SK-N-SH treated with all-trans-retinoic acid at 6 μM for 48 hours (cell line): ENCODE measurements around the gene STAMBPL1.

Experiments
- ATAC-seq: fragments of 200-7000 bp; cut with Tn5 transposase; 3 replicates; pipeline ENCODE4 v1.9.1; 2020; ENCODE audit warnings: mild to moderate bottlenecking, moderate library complexity
- ARNTL ChIP-seq: fragments of 450-650 bp; formaldehyde crosslinking; IDR thresholded peaks from 2 replicates; pipeline ENCODE4 v1.5.0; 2020; ENCODE audit warnings: low read depth, mild to moderate bottlenecking, moderate library complexity, borderline replicate concordance
- BACH2 ChIP-seq: fragments of 250-450 bp; sonication (Bioruptor Pico); IDR thresholded peaks from 2 replicates; pipeline ENCODE4 v1.9.0; 2021; ENCODE audit warnings: mild to moderate bottlenecking, borderline replicate concordance
- CSDC2 ChIP-seq: fragments of 250-450 bp; sonication (Bioruptor Pico); IDR thresholded peaks from 2 replicates; pipeline ENCODE4 v1.5.0; 2020; ENCODE audit warnings: mild to moderate bottlenecking, moderate library complexity
- CSRNP3 ChIP-seq: fragments of 250-450 bp; sonication (Bioruptor Pico); IDR thresholded peaks from 2 replicates; pipeline ENCODE4 v1.5.1; 2021; ENCODE audit warnings: mild to moderate bottlenecking, moderate library complexity
- ESRRG ChIP-seq: fragments of 250-450 bp; sonication (Bioruptor Pico); IDR thresholded peaks from 2 replicates; pipeline ENCODE4 v1.6.1; 2021; ENCODE audit warnings: mild to moderate bottlenecking
- GLIS3 ChIP-seq: fragments of 250-450 bp; sonication (Bioruptor Pico); IDR thresholded peaks from 2 replicates; pipeline ENCODE4 v1.5.0; 2020; ENCODE audit warnings: mild to moderate bottlenecking, moderate library complexity
- ISL1 ChIP-seq: fragments of 250-450 bp; sonication (Bioruptor Pico); IDR thresholded peaks from 2 replicates; pipeline ENCODE4 v2.1.2; 2022; ENCODE audit warnings: mild to moderate bottlenecking, moderate library complexity
- OSR1 ChIP-seq: fragments of 250-450 bp; sonication (Bioruptor Pico); IDR thresholded peaks from 2 replicates; pipeline ENCODE4 v1.8.0; 2022; ENCODE audit warnings: moderate library complexity, mild to moderate bottlenecking, inconsistent platforms
- PATZ1 ChIP-seq: fragments of 250-450 bp; sonication (Bioruptor Pico); IDR thresholded peaks from 2 replicates; pipeline ENCODE4 v1.8.0; 2020; ENCODE audit warnings: mild to moderate bottlenecking, moderate library complexity, borderline replicate concordance
- POU6F1 ChIP-seq: fragments of 250-450 bp; sonication (Bioruptor Pico); IDR thresholded peaks from 2 replicates; pipeline ENCODE4 v1.8.0; 2021; ENCODE audit warnings: low read depth, mild to moderate bottlenecking, moderate library complexity, borderline replicate concordance
- PPARA ChIP-seq: fragments of 250-450 bp; sonication (Bioruptor Pico); IDR thresholded peaks from 2 replicates; pipeline ENCODE4 v1.5.0; 2020; ENCODE audit warnings: mild to moderate bottlenecking, borderline replicate concordance
- RARB ChIP-seq: fragments of 250-450 bp; sonication (Bioruptor Pico); IDR thresholded peaks from 2 replicates; pipeline ENCODE4 v1.8.0; 2021; ENCODE audit warnings: mild to moderate bottlenecking, moderate library complexity
- SNAI2 ChIP-seq: fragments of 250-450 bp; sonication (Bioruptor Pico); IDR thresholded peaks from 2 replicates; pipeline ENCODE4 v1.5.0; 2020; ENCODE audit warnings: mild to moderate bottlenecking, moderate library complexity
- TCF4 ChIP-seq: fragments of 250-450 bp; sonication (Bioruptor Pico); IDR thresholded peaks from 2 replicates; pipeline ENCODE4 v1.8.0; 2021; ENCODE audit warnings: mild to moderate bottlenecking, moderate library complexity, borderline replicate concordance
- TOX ChIP-seq: fragments of 250-450 bp; sonication (Bioruptor Pico); IDR thresholded peaks from 2 replicates; pipeline ENCODE4 v1.8.0; 2021; ENCODE audit warnings: mild to moderate bottlenecking, moderate library complexity, borderline replicate concordance
- TSHZ2 ChIP-seq: fragments of 250-450 bp; sonication (Bioruptor Pico); IDR thresholded peaks from 2 replicates; pipeline ENCODE4 v1.5.0; 2020; ENCODE audit warnings: mild to moderate bottlenecking, moderate library complexity
- ZC3H10 ChIP-seq: fragments of 250-450 bp; sonication (Bioruptor Pico); IDR thresholded peaks from 2 replicates; pipeline ENCODE4 v1.5.1; 2021; ENCODE audit warnings: mild to moderate bottlenecking, moderate library complexity
- ZFP3 ChIP-seq: fragments of 250-450 bp; sonication (Bioruptor Pico); IDR thresholded peaks from 2 replicates; pipeline ENCODE4 v1.5.0; 2020; ENCODE audit warnings: mild to moderate bottlenecking, moderate library complexity
- ZFP30 ChIP-seq: fragments of 450-650 bp; formaldehyde crosslinking; IDR thresholded peaks from 2 replicates; pipeline ENCODE4 v1.5.0; 2022; ENCODE audit warnings: mild to moderate bottlenecking, moderate library complexity
- ZNF565 ChIP-seq: fragments of 450-650 bp; formaldehyde crosslinking; conservative IDR thresholded peaks from 2 replicates; pipeline ENCODE4 v1.5.0; 2020; ENCODE audit warnings: low read depth, mild to moderate bottlenecking, moderate library complexity
- ZNF70 ChIP-seq: fragments of 450-650 bp; formaldehyde crosslinking; IDR thresholded peaks from 2 replicates; pipeline ENCODE4 v1.5.0; 2020; ENCODE audit warnings: mild to moderate bottlenecking, moderate library complexity
- ZNF8 ChIP-seq: fragments of 450-650 bp; formaldehyde crosslinking; IDR thresholded peaks from 2 replicates; pipeline ENCODE4 v1.5.0; 2020; ENCODE audit warnings: mild to moderate bottlenecking, moderate library complexity

The STAMBPL1 gene

GRCh38 chr10:88960802-88961201 is 80.8 kb downstream of the STAMBPL1 start:
- TF ChIP-seq POU6F1 (CRISPR knock-in tag) (no peak), ZNF565 (no peak), ISL1 (no peak), ZNF8 (CRISPR knock-in tag) (no peak), ZNF70 (CRISPR knock-in tag) (no peak), TCF4 (CRISPR knock-in tag) (no peak), ZC3H10 (no peak), PATZ1 (CRISPR knock-in tag) (no peak), CSDC2 (CRISPR knock-in tag) (no peak), TOX (CRISPR knock-in tag) (no peak), ARNTL (CRISPR knock-in tag) (no peak), ZFP3 (CRISPR knock-in tag) (no peak), ZFP30 (CRISPR knock-in tag) (no peak), PPARA (CRISPR knock-in tag) (no peak), BACH2 (CRISPR knock-in tag) (no peak), RARB (no peak), TSHZ2 (no peak)
- TF ChIP-seq, all 23 proteins: peak for 0

GRCh38 chr10:88961266-88961665 is 81.2 kb downstream of the STAMBPL1 start:
- ATAC-seq, result no peak
- no peak for TF ChIP-seq ARNTL (CRISPR knock-in tag)
- no peak for TF ChIP-seq OSR1
- TF ChIP-seq CSDC2 (CRISPR knock-in tag), result no peak
- TF ChIP-seq BACH2 (CRISPR knock-in tag), result no peak
- no peak for TF ChIP-seq PPARA (CRISPR knock-in tag)
- TF ChIP-seq ZFP3 (CRISPR knock-in tag), result no peak
- no peak for TF ChIP-seq PATZ1 (CRISPR knock-in tag)
- no peak for TF ChIP-seq GLIS3 (CRISPR knock-in tag)
- no peak for TF ChIP-seq ZNF70 (CRISPR knock-in tag)
- no peak for TF ChIP-seq ZNF565

More at GRCh38 chr10:88960802-88961201, 80.8 kb downstream of the STAMBPL1 start:
- ATAC-seq, result no peak

- ATAC-seq, result no peak
- TF ChIP-seq CSRNP3 (CRISPR knock-in tag), result no peak
- TF ChIP-seq ZNF565, result no peak
- TF ChIP-seq ARNTL (CRISPR knock-in tag), result no peak
- TF ChIP-seq TSHZ2, result no peak
- no peak for TF ChIP-seq OSR1
- no peak for TF ChIP-seq TOX (CRISPR knock-in tag)
- no peak for TF ChIP-seq ISL1
- no peak for TF ChIP-seq ESRRG (CRISPR knock-in tag)
- no peak for TF ChIP-seq SNAI2 (CRISPR knock-in tag)
- no peak for TF ChIP-seq BACH2 (CRISPR knock-in tag)
- no peak for TF ChIP-seq POU6F1 (CRISPR knock-in tag)
- no peak for TF ChIP-seq RARB
- no peak for TF ChIP-seq ZFP3 (CRISPR knock-in tag)
- no peak for TF ChIP-seq CSDC2 (CRISPR knock-in tag)
- no peak for TF ChIP-seq ZFP30 (CRISPR knock-in tag)
These were observed 82.3 kb downstream of the STAMBPL1 start for GRCh38 chr10:88962336-88962735.
